ENCODE results near the gene CEP95. TPM values are rescaled to one million over a fixed set of nuclear protein-coding genes. Genes with fewer than 3 reads are reported as not detected.
A peak's percentile ranks its signal among the peaks of the same experiment; 100 is the strongest.
"Not testable (repeated sequence)": the region's sequence is repeated elsewhere in the genome, so short reads cannot be mapped to it uniquely, and the experiment has no call there.

CEP95 gene
- total RNA-seq: 10 to 100 TPM; 50.8 to 87.2 (median 65.6) TPM
- 10 to 100 TPM; 44.5 to 45.8 TPM for polyA plus RNA-seq
- long read RNA-seq, donor 1, partial matches to known transcripts: 49 of 105 reads
- long read RNA-seq, donor 1, other reads (novel, unspliced or antisense): 51 of 105 reads
- long read RNA-seq, donor 2, partial matches to known transcripts: 0 of 9 reads
- long read RNA-seq, donor 2, other reads (novel, unspliced or antisense): 0 of 9 reads
- long read RNA-seq, donor 3, transcript CEP95-203 (20 exons, 3,139 nt): major isoform, 13 of 46 reads
- long read RNA-seq, donor 3, partial matches to known transcripts: 2 of 46 reads
- long read RNA-seq, donor 3, other reads (novel, unspliced or antisense): 30 of 46 reads

- Histone ChIP-seq H3K4me1 (ENCODE audit: insufficient read depth) (peaks cover 4% of the 10 kb centered on the region), H3K4me3 (peak within 1 kb of the TSS; percentile 99), H3K9me3 (no peaks in the 10 kb centered on the region), H3K27me3 (no peaks in the 10 kb centered on the region), H3K36me3 (no peaks in the 10 kb centered on the region), H3K27ac (peak within 1 kb of the TSS; percentile 97 to 99)
- peak; percentile 97 to 98 (median 98) for DNase-seq
- intact Hi-C loops (cut with DNase I): no loop called here
- no peak for TF ChIP-seq EP300 (IDR thresholded peaks at IDR 0.05)
- TF ChIP-seq, protein P1, sequence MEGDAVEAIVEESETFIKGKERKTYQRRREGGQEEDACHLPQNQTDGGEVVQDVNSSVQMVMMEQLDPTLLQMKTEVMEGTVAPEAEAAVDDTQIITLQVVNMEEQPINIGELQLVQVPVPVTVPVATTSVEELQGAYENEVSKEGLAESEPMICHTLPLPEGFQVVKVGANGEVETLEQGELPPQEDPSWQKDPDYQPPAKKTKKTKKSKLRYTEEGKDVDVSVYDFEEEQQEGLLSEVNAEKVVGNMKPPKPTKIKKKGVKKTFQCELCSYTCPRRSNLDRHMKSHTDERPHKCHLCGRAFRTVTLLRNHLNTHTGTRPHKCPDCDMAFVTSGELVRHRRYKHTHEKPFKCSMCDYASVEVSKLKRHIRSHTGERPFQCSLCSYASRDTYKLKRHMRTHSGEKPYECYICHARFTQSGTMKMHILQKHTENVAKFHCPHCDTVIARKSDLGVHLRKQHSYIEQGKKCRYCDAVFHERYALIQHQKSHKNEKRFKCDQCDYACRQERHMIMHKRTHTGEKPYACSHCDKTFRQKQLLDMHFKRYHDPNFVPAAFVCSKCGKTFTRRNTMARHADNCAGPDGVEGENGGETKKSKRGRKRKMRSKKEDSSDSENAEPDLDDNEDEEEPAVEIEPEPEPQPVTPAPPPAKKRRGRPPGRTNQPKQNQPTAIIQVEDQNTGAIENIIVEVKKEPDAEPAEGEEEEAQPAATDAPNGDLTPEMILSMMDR (IDR thresholded peaks at IDR 0.05): peak in 2 of 3 donors; percentile 5 to 10
- peak; percentile 88 for TF ChIP-seq POLR2A (IDR thresholded peaks at IDR 0.05)
- 0 to 1% (median 0%) methylated on average over 75 to 77 of the region's 77 CpGs for WGBS, 3 donors
These were observed at the start of gene CEP95 for GRCh38 chr17:64506576-64507412. TSS of gene CEP95 (plus strand) at chr17:64506977. CDS start at chr17:64507098, 121 bp downstream.

- peaks cover 1% of the 10 kb centered on the region for H3K4me1 ChIP-seq (ENCODE audit: insufficient read depth)
- H3K9me3 ChIP-seq: no peaks in the 10 kb centered on the region
- no peaks in the 10 kb centered on the region for H3K36me3 ChIP-seq
- H3K27ac ChIP-seq: no peak overlapping the region
- intact Hi-C loops (cut with DNase I): no loop called here
- WGBS, 3 donors: 57 to 64% (median 62%) methylated on average over 7 of the region's 7 CpGs
- no peak for TF ChIP-seq EP300 (IDR thresholded peaks at IDR 0.05)
- no peak for TF ChIP-seq POLR2A (IDR thresholded peaks at IDR 0.05)
- TF ChIP-seq, protein P1 (IDR thresholded peaks at IDR 0.05): no peak
- peak in 1 of 5 donors; percentile 20 for DNase-seq
- no peaks in the 10 kb centered on the region for H3K27me3 ChIP-seq
- H3K4me3 ChIP-seq: no peak overlapping the region
These were observed 49.6 kb upstream of the CEP95 start for GRCh38 chr17:64457156-64457555.

GRCh38 chr17:64458756-64459155 is 48.0 kb upstream of the CEP95 start:
- intact Hi-C loops (cut with DNase I): no loop called here
- no peak for TF ChIP-seq EP300 (IDR thresholded peaks at IDR 0.05)
- TF ChIP-seq POLR2A (IDR thresholded peaks at IDR 0.05): no peak
- TF ChIP-seq, protein P1 (IDR thresholded peaks at IDR 0.05): no peak
- 75 to 92% (median 83%) methylated on average over 7 to 8 of the region's 8 CpGs for WGBS, 3 donors
- no peak for DNase-seq
- H3K27me3 ChIP-seq: no peaks in the 10 kb centered on the region
- H3K4me1 ChIP-seq (ENCODE audit: insufficient read depth): peaks cover 1% of the 10 kb centered on the region
- no peak overlapping the region for H3K27ac ChIP-seq
- H3K36me3 ChIP-seq: no peaks in the 10 kb centered on the region
- no peak overlapping the region for H3K4me3 ChIP-seq
- no peaks in the 10 kb centered on the region for H3K9me3 ChIP-seq

DNA sequence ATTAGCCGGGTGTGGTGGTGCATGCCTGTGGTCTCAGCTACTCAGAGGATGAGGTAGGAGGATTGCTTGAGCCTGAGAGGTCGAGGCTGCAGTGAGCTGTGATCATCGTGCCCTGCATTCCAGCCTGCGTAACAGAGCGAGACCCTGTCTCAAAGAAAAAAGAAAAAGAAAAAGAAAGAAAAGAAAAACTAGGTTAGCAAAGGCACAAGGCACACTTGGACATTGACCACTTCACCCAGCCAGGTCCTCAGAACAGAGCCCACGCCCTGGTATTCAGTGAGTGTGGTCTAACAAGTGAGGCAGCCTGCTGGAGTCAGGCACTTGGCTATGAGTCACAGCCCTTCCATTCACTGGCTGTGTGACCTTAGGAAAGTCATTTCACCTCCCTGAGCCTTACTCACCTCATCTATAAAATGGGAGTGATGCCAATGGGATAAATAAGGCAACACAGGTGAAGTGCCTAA is 47.5 kb upstream of the CEP95 start:
- H3K27ac ChIP-seq: no peak overlapping the region
- 58 to 66% (median 63%) methylated on average over 6 of the region's 6 CpGs for WGBS, 3 donors
- TF ChIP-seq POLR2A (IDR thresholded peaks at IDR 0.05): no peak
- TF ChIP-seq, protein P1 (IDR thresholded peaks at IDR 0.05): no peak
- TF ChIP-seq EP300 (IDR thresholded peaks at IDR 0.05): no peak
- no peaks in the 10 kb centered on the region for H3K27me3 ChIP-seq
- H3K9me3 ChIP-seq: no peaks in the 10 kb centered on the region
- no peak for DNase-seq
- no peak overlapping the region for H3K4me3 ChIP-seq
- H3K36me3 ChIP-seq: no peaks in the 10 kb centered on the region
- intact Hi-C loops (cut with DNase I): no loop called here
- peaks cover 1% of the 10 kb centered on the region for H3K4me1 ChIP-seq (ENCODE audit: insufficient read depth)

DNA sequence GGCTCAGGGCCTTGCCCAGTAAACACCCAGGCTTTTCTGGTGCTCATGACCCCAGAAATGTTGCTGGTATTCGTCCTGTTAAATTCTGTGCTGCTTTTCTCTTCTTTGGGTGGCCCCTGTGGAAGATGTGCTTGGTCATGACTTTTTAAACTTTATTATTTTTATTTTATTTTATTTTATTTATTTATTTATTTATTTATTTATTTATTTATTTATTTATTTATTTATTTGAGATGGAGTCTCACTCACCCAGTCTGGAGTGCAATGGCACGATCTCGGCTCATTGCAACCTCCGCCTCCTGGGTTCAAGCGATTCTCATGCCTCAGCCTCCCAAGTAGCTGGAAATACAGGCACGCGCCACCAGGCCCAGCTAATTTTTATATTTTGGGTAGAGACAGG is 47.0 kb upstream of the CEP95 start:
- H3K4me1 ChIP-seq (ENCODE audit: insufficient read depth); H3K9me3 ChIP-seq; H3K27me3 ChIP-seq; H3K36me3 ChIP-seq; H3K4me3 ChIP-seq; H3K27ac ChIP-seq; DNase-seq; intact Hi-C loops (cut with DNase I): not testable (repeated sequence)
- 96 to 98% (median 96%) methylated on average over 7 of the region's 7 CpGs for WGBS, 3 donors

All from ovary (tissue), 10 donors.